Measurements from ENCODE around the gene MMS22L. TPM values are rescaled to one million over a fixed set of nuclear protein-coding genes. Genes with fewer than 3 reads are reported as not detected.
A peak's percentile ranks its signal among the peaks of the same experiment; 100 is the strongest.

MMS22L gene
- total and polyA plus RNA-seq, 2 of the 13 experiments (the other 11 are each of a cell fraction or from before 2014, with no cell fraction given) = 6.2 to 32.9 TPM

DNA sequence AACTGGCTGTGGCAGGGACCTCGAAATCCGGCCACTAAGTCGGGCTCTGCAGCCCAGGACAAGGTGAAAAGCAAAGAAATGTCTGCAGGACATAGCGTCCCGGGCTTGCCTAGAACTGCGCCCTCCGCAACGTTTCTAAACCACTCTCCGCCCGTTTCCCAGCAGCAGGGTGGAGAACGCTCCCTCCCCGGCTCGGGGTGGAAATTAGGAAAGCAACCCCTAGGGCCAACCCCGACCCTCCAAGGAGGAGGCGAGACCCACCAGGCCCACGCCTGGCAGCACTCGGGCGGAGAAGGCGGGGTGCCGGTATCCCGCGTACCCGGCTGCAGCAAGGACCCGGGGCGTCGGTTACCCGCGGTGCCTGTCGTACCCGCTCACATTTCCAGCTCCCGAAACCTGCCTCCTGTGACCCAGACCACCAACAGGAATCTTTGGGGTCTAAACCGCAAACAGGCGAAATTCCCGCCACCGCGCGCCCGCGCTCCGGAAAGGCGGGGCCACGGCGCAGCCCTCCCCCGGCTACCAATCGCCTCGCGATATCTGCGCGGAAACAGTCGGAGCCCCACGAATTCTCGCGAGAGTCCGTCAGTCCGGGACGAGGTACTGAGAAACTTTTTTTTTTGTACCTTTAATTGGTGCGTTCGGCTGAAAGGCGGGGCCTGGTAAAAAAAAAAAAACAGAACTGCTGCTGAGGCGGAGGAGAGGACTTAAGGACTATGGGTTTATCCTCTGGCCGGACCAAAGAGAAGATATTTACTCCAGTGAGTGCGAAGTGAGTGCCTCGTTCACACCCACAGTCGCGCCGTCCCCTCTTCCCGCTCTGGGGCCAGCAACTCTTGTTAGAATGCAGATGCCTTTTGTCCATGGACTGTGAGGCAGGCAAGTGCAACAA, at the start of gene MMS22L (continued):
- TF ChIP-seq, protein P1, sequence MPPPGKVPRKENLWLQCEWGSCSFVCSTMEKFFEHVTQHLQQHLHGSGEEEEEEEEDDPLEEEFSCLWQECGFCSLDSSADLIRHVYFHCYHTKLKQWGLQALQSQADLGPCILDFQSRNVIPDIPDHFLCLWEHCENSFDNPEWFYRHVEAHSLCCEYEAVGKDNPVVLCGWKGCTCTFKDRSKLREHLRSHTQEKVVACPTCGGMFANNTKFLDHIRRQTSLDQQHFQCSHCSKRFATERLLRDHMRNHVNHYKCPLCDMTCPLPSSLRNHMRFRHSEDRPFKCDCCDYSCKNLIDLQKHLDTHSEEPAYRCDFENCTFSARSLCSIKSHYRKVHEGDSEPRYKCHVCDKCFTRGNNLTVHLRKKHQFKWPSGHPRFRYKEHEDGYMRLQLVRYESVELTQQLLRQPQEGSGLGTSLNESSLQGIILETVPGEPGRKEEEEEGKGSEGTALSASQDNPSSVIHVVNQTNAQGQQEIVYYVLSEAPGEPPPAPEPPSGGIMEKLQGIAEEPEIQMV (CRISPR knock-in tag; IDR thresholded peaks at IDR 0.05; ENCODE audit: low read depth) = peak; percentile 50; the same call in 1 of the 2 replicates
- TF ChIP-seq ZNF772 (CRISPR knock-in tag; IDR thresholded peaks at IDR 0.05) = peak; percentile 84
- TF ChIP-seq, protein P2, sequence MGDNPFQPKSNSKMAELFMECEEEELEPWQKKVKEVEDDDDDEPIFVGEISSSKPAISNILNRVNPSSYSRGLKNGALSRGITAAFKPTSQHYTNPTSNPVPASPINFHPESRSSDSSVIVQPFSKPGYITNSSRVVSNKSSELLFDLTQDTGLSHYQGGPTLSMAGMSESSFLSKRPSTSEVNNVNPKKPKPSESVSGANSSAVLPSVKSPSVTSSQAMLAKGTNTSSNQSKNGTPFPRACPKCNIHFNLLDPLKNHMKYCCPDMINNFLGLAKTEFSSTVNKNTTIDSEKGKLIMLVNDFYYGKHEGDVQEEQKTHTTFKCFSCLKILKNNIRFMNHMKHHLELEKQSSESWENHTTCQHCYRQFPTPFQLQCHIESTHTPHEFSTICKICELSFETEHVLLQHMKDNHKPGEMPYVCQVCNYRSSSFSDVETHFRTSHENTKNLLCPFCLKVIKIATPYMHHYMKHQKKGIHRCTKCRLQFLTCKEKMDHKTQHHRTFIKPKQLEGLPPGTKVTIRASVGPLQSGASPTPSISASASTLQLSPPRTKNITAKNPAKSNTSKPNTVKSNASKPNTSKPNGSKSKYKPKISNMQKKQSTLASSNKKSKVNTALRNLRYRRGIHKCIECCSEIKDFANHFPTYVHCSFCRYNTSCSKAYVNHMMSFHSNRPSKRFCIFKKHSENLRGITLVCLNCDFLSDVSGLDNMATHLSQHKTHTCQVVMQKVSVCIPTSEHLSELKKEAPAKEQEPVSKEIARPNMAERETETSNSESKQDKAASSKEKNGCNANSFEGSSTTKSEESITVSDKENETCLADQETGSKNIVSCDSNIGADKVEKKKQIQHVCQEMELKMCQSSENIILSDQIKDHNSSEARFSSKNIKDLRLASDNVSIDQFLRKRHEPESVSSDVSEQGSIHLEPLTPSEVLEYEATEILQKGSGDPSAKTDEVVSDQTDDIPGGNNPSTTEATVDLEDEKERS (CRISPR knock-in tag; IDR thresholded peaks at IDR 0.05) = no peak
- TF ChIP-seq, protein P3, sequence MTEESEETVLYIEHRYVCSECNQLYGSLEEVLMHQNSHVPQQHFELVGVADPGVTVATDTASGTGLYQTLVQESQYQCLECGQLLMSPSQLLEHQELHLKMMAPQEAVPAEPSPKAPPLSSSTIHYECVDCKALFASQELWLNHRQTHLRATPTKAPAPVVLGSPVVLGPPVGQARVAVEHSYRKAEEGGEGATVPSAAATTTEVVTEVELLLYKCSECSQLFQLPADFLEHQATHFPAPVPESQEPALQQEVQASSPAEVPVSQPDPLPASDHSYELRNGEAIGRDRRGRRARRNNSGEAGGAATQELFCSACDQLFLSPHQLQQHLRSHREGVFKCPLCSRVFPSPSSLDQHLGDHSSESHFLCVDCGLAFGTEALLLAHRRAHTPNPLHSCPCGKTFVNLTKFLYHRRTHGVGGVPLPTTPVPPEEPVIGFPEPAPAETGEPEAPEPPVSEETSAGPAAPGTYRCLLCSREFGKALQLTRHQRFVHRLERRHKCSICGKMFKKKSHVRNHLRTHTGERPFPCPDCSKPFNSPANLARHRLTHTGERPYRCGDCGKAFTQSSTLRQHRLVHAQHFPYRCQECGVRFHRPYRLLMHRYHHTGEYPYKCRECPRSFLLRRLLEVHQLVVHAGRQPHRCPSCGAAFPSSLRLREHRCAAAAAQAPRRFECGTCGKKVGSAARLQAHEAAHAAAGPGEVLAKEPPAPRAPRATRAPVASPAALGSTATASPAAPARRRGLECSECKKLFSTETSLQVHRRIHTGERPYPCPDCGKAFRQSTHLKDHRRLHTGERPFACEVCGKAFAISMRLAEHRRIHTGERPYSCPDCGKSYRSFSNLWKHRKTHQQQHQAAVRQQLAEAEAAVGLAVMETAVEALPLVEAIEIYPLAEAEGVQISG (CRISPR knock-in tag; IDR thresholded peaks at IDR 0.05) = peak; percentile 60
- TF ChIP-seq, protein P4, sequence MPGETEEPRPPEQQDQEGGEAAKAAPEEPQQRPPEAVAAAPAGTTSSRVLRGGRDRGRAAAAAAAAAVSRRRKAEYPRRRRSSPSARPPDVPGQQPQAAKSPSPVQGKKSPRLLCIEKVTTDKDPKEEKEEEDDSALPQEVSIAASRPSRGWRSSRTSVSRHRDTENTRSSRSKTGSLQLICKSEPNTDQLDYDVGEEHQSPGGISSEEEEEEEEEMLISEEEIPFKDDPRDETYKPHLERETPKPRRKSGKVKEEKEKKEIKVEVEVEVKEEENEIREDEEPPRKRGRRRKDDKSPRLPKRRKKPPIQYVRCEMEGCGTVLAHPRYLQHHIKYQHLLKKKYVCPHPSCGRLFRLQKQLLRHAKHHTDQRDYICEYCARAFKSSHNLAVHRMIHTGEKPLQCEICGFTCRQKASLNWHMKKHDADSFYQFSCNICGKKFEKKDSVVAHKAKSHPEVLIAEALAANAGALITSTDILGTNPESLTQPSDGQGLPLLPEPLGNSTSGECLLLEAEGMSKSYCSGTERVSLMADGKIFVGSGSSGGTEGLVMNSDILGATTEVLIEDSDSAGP (CRISPR knock-in tag; IDR thresholded peaks at IDR 0.05; ENCODE audit: borderline replicate concordance) = peak; percentile 78; the same call in 1 of the 2 replicates
- TF ChIP-seq, protein P5, sequence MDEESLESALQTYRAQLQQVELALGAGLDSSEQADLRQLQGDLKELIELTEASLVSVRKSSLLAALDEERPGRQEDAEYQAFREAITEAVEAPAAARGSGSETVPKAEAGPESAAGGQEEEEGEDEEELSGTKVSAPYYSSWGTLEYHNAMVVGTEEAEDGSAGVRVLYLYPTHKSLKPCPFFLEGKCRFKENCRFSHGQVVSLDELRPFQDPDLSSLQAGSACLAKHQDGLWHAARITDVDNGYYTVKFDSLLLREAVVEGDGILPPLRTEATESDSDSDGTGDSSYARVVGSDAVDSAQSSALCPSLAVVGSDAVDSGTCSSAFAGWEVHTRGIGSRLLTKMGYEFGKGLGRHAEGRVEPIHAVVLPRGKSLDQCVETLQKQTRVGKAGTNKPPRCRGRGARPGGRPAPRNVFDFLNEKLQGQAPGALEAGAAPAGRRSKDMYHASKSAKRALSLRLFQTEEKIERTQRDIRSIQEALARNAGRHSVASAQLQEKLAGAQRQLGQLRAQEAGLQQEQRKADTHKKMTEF (CRISPR knock-in tag; IDR thresholded peaks at IDR 0.05) = peak; percentile 79
- 0 out of 2 replicates have a peak, but pooled peaks have one; percentile 48 for TF ChIP-seq ZNF20 (CRISPR knock-in tag; IDR thresholded peaks at IDR 0.05)
- TF ChIP-seq ZNF431 (CRISPR knock-in tag; IDR thresholded peaks at IDR 0.05; ENCODE audit: borderline replicate concordance, low read depth) = 0 out of 2 replicates have a peak, but pooled peaks have one; percentile 30
- TF ChIP-seq YEATS4 (CRISPR knock-in tag; IDR thresholded peaks at IDR 0.05; ENCODE audit: borderline replicate concordance) = peak; percentile 55
- no peak for TF ChIP-seq SMARCE1 (IDR thresholded peaks at IDR 0.05; ENCODE audit: borderline replicate concordance)
- TF ChIP-seq, protein P6, sequence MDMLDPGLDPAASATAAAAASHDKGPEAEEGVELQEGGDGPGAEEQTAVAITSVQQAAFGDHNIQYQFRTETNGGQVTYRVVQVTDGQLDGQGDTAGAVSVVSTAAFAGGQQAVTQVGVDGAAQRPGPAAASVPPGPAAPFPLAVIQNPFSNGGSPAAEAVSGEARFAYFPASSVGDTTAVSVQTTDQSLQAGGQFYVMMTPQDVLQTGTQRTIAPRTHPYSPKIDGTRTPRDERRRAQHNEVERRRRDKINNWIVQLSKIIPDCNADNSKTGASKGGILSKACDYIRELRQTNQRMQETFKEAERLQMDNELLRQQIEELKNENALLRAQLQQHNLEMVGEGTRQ (IDR thresholded peaks at IDR 0.05; ENCODE audit: low read depth, low read length) = no peak
- TF ChIP-seq, protein P6 (CRISPR knock-in tag; IDR thresholded peaks at IDR 0.05; ENCODE audit: borderline replicate concordance) = no peak
- peak; percentile 79; the same call in 1 of the 2 replicates for TF ChIP-seq SP1 (IDR thresholded peaks at IDR 0.05)
- peak; percentile 75 for TF ChIP-seq SP1 (CRISPR knock-in tag; IDR thresholded peaks at IDR 0.05)

Measured in HepG2 (cell line).